KOPT-K1 (cell line): ENCODE results near the gene ARHGAP1.

Experiments used
- H3K27ac ChIP-seq: fragments of 200-600 bp; sonication (generic); 2 replicates; pipeline ENCODE4 v1.5.1; 2016; ENCODE audit warnings: antibody characterized with exemption, mild to moderate bottlenecking, low read depth, low read length; ENCODE audit not compliant: poor library complexity, severe bottlenecking
- H3K36me3 ChIP-seq: fragments of 200-600 bp; sonication (generic); 2 replicates; pipeline ENCODE4 v1.5.1; 2017; ENCODE audit warnings: antibody characterized with exemption, mild to moderate bottlenecking, low read length, moderate library complexity; ENCODE audit not compliant: insufficient read depth
- H3K9me3 ChIP-seq: fragments of 200-600 bp; sonication (generic); 2 replicates; pipeline ENCODE4 v1.5.1; 2017; ENCODE audit warnings: antibody characterized with exemption, low read length, mild to moderate bottlenecking; ENCODE audit not compliant: insufficient read depth, poor library complexity, severe bottlenecking

Gene ARHGAP1

DNA sequence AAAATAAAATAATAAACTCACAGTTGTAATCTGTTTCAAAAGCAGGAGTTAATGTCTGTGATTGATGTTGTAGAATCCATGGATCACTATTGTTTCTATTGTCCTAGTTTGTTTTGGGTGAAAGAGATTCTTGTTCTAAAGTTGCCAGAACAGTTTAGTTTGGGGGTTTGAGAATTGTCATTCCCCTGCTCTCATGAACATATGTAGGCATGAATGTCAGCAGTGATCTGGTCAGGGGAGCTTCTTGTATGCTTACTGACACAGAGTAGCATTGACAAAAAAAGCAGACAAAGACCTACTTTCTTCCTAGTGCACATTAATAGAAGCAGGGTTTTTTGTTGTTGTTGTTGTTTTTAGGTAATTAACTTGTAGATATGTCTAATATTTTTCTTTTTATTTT lies 38.6 kb downstream of the ARHGAP1 start:
- H3K9me3 ChIP-seq, result no peaks in the 10 kb centered on the region
- H3K27ac ChIP-seq, result no peak overlapping the region
- H3K36me3 ChIP-seq, result peaks cover 95% of the 10 kb centered on the region

GRCh38 chr11:46659908-46660307 lies 40.5 kb downstream of the ARHGAP1 start:
- Histone ChIP-seq H3K36me3 (peaks cover 96% of the 10 kb centered on the region), H3K9me3 (no peaks in the 10 kb centered on the region), H3K27ac (peak overlapping the region; percentile 29)

- no peak overlapping the region for H3K27ac ChIP-seq
- H3K9me3 ChIP-seq, result no peaks in the 10 kb centered on the region
- peaks cover 92% of the 10 kb centered on the region for H3K36me3 ChIP-seq
Measured at GRCh38 chr11:46658259-46658658, 42.2 kb downstream of the ARHGAP1 start.

DNA sequence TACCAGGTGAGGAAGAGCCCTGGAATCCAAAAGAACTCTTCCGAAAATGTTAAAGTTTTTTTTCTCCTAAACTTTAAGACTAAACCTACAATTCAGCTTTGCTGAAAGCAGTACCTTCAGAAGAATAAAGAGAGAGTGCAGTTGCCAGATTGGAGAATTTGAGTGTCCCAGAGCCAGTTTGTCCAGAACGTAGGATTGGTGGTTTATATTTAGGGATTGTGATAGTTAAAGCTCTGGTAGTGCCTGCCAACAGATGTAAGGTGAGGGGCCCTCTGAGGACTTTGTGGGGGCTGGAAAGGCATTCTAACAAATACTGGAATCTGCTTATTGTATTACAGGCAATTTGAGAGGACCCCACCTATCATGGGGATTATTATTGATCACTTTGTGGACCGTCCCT lies 43.2 kb downstream of the ARHGAP1 start:
- no peak overlapping the region for H3K27ac ChIP-seq
- H3K9me3 ChIP-seq, result no peaks in the 10 kb centered on the region
- H3K36me3 ChIP-seq, result peaks cover 92% of the 10 kb centered on the region

DNA sequence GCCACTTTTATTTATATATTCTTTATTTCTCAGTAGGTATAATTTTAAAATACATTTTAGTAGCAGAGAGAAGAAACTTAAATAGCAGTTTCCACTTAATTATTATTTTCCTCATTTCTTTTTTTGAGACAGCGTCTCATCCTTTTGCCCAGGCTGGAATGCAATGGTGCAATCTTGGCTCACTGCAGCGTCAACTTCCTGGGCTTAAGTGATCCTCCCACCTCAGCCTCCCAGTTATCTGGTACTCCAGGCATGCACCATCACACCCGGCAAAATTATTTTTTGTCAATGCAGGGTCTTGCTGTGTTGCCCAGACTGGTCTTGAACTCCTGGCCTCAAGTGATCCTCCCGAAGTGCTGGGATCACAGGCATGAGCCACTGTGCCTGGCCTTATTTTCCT lies 44.8 kb downstream of the ARHGAP1 start:
- H3K27ac ChIP-seq, result no peak overlapping the region
- no peaks in the 10 kb centered on the region for H3K9me3 ChIP-seq
- H3K36me3 ChIP-seq, result peaks cover 92% of the 10 kb centered on the region

GRCh38 chr11:46649180-46649738 lies 51.2 kb downstream of the ARHGAP1 start:
- Histone ChIP-seq H3K9me3 (no peaks in the 10 kb centered on the region), H3K36me3 (peaks cover 89% of the 10 kb centered on the region), H3K27ac (no peak overlapping the region)

- peaks cover 78% of the 10 kb centered on the region for H3K36me3 ChIP-seq
- H3K27ac ChIP-seq, result no peak overlapping the region
- H3K9me3 ChIP-seq, result no peaks in the 10 kb centered on the region
Measured at GRCh38 chr11:46643986-46644385, 56.4 kb downstream of the ARHGAP1 start.

DNA sequence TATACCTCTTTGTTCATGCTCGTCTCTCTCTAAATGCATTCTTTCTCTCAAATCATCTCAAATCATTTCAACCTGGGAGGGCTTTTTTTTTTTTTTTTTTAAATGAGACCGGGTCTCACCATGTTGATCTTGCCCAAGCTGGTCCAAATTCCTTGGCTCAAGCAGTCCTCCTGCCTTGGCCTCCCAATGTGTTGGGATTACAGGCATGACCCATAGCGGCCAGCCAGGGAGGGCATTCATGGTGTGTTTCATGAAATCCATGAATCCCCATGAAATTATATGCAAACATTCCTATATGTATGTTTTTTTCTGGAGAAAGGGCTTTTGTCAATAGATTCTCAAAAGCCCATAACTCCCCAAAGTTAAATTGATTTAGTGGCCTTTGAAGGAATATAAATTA lies 56.9 kb downstream of the ARHGAP1 start:
- Histone ChIP-seq H3K9me3 (no peaks in the 10 kb centered on the region), H3K36me3 (peaks cover 78% of the 10 kb centered on the region), H3K27ac (no peak overlapping the region)

DNA sequence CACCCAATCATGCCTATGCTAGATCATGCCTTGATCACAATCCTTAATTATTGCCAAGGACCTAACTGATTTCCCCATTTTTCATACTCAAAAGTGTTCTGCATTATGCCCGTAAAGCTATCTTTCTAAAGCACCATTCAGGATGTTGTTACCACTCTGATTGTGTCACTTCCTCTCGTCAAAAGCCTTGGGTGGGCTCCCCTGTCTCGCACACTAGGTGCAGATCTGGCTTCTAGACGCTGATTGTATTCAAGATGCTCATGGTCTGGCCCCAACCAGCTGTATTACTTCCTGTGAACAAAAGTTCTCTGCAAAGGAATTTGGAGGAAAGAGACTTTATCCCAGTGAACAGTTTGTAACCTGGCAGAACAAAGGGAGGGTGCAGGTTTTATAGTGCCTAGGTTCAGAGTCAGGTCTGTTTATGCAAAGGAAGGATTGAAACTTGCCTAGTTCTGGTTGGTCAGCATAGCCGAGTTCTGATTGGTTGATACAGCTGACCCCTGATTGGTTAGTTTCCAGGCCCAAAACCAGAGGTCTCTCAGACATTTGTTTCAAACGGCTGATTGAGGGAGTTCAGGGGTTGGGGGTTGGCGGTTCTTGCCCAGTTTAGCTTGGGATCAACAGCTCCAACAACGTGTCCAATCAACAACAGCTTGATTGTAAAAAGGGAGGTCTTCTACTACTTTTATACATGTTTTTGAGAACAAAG lies 57.6 kb downstream of the ARHGAP1 start:
- H3K36me3 ChIP-seq, result peaks cover 71% of the 10 kb centered on the region
- no peak overlapping the region for H3K27ac ChIP-seq
- H3K9me3 ChIP-seq, result no peaks in the 10 kb centered on the region

GRCh38 chr11:46641639-46642038 lies 58.8 kb downstream of the ARHGAP1 start:
- Histone ChIP-seq H3K9me3 (no peaks in the 10 kb centered on the region), H3K36me3 (peaks cover 65% of the 10 kb centered on the region), H3K27ac (no peak overlapping the region)

GRCh38 chr11:46640036-46640788 lies 60.2 kb downstream of the ARHGAP1 start:
- Histone ChIP-seq H3K9me3 (no peaks in the 10 kb centered on the region), H3K36me3 (peaks cover 63% of the 10 kb centered on the region), H3K27ac (no peak overlapping the region)

DNA sequence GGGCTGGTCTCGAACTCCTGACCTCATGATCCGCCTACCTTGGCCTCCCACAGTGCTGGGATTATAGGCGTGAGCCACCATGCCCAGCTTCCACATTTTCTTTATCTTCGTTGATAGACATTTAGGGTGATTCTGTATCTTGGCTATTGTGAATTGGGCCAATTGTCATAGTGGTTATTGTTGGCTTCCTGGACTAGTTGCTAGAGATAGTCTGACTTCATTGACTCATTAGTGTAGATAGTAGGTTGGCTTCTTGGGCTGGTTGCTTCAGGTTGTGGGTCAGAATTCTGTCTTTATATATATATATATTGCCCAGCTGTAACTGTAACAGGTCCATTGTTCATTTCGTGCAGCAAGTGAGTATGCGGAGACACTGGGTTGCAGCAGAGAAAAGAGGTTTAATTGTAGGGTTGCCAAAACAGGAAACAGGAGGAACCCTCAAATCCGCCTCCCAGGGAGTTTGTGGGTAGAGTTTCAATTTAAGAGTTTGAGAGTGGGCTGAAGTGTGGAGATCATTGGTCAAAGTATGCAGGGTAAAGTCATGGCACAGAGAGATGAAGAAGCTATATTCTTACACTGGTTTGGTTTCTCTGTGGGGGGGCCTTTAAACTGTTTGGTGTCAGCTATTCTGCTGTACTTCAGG lies 61.1 kb downstream of the ARHGAP1 start:
- H3K9me3 ChIP-seq, result no peaks in the 10 kb centered on the region
- H3K36me3 ChIP-seq, result peaks cover 56% of the 10 kb centered on the region
- no peak overlapping the region for H3K27ac ChIP-seq

- Histone ChIP-seq H3K27ac (no peak overlapping the region), H3K36me3 (peaks cover 46% of the 10 kb centered on the region), H3K9me3 (no peaks in the 10 kb centered on the region)
Measured at GRCh38 chr11:46637546-46637945, 62.9 kb downstream of the ARHGAP1 start.

DNA sequence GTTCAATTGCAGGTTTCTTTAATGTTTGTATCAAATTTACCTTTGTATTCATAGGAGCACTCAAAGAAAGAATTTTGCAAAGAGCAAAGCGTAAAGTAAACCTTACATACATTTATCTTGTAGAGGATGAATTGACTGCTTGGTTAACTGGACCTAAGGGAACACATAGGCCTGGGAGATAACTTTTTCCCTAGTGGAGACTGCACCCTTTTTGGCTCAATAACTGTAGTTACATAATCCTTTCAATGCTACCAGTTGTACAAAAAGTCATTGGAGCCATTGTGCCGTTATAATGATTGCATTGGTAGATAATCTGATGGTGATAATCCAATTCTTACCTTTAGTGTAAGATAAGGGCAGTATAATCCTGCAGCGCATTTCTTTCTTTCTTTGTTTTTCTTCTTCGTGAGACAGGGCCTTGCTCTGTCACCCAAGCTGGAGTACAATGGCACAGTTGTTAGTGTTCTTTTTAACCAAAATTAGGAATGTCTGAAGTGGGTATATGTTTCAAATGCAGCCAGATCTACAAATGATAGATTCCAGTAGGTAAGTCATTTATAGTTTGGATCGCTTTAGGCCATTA lies 64.8 kb downstream of the ARHGAP1 start:
- Histone ChIP-seq H3K27ac (no peak overlapping the region), H3K36me3 (peaks cover 57% of the 10 kb centered on the region), H3K9me3 (no peaks in the 10 kb centered on the region)
